Astrocyte (in vitro differentiated cells and primary cell): ENCODE measurements around the gene C19orf25.

Experiments used
- CTCF ChIP-seq: IDR thresholded peaks from 2 replicates; pipeline ENCODE4 v1.5.1; 2011; ENCODE audit warnings: low read depth, mild to moderate bottlenecking, inconsistent platforms, low read length, moderate library complexity; ENCODE audit not compliant: insufficient read depth
- EZH2 ChIP-seq: IDR thresholded peaks from 2 replicates; pipeline ENCODE4 v1.6.1; 2012; ENCODE audit warnings: mild to moderate bottlenecking, low read length, inconsistent platforms; ENCODE audit not compliant: insufficient read depth

DNA sequence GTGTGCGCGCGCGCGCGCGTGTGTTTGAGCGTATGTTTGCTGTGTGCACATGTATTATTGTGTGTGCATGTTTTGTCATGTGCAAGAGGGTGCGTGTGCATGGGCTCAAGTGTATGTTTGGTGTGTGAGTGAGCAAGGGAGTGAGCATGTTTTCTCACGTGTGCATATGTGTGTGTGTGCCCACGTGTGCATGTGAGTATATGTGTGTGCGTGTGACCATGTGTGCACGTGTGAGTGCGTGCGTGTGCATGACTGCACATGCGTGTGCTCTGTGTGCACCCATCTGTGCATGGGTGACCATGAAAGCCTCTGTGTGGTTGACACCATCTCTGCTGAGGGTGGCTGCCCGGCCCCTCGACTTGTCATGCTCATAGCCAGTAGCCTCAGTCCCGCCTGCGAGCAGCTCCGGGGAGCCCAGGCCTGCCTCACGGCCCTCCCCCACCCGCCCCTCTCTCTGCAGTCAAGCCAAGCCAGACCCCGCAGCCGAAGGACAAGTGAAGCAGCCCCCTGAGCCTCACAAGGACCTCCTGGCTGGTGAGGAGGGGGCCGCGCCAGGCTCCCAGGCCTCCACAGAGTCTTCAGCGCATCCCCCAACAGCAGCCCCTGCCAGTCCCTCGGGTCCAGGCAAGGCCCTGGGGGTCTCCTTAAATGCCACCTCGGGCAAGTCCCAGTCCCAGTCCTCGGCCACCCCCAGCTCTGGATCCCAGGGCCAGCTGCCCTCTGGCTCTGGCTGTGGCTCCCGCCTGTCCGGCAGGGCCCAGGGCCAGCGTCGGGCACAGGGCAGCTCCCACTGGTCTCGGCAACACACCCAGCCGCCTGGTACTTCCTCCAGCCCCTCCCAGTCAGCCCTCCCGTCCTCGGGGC is 17.9 kb upstream of the C19orf25 start:
- no peak for TF ChIP-seq CTCF
- no peak for TF ChIP-seq EZH2
